Natural killer cell (primary cell): ENCODE measurements around the gene ITGA2. TPM values are rescaled to one million over a fixed set of nuclear protein-coding genes. Genes with fewer than 3 reads are reported as not detected.

Experiments
- ATAC-seq, 3 donors: fragments of 150-1000 bp in 2 of 3; fragments of 200-7000 bp in 1 of 3; cut with Tn5 transposase; 1 replicate in 1 of 3; 2 replicates in 2 of 3; pipeline ENCODE4 v1.10.0; 2021; ENCODE audit warnings: mild to moderate bottlenecking in 2 of 3, moderate library complexity in 2 of 3
- DNase-seq, 2 donors: peaks; one replicate each; pipeline versions ENCODE4 v3.0.0 to v3.0.0-alpha.2; 2013 to 2021; ENCODE audit warnings: mixed read lengths in 1 of 2
- H3K27ac ChIP-seq: one replicate; pipeline ENCODE4 v1.5.1; 2013; ENCODE audit warnings: mild to moderate bottlenecking, low read length
- H3K27me3 ChIP-seq: one replicate; pipeline ENCODE4 v1.6.1; 2013; ENCODE audit warnings: low read length; ENCODE audit not compliant: control insufficient read depth, insufficient read depth
- H3K36me3 ChIP-seq: one replicate; pipeline ENCODE4 v1.6.1; 2013; ENCODE audit warnings: low read length; ENCODE audit not compliant: control insufficient read depth, insufficient read depth
- H3K4me1 ChIP-seq: one replicate; pipeline ENCODE4 v1.6.1; 2013; ENCODE audit warnings: low read length; ENCODE audit not compliant: control insufficient read depth, insufficient read depth
- H3K4me3 ChIP-seq: one replicate; pipeline ENCODE4 v1.5.1; 2013; ENCODE audit warnings: low read length
- H3K9me3 ChIP-seq: one replicate; pipeline ENCODE4 v1.6.1; 2013; ENCODE audit warnings: low read length; ENCODE audit not compliant: control insufficient read depth, insufficient read depth
- H3K27ac Mint-ChIP-seq, 2 donors: one replicate each; pipeline ENCODE4 v1.8.0; 2022; ENCODE audit warnings: mild to moderate bottlenecking in 2 of 2, mixed read lengths in 2 of 2, moderate library complexity in 1 of 2
- H3K27me3 Mint-ChIP-seq, 2 donors: one replicate each; pipeline ENCODE4 v1.8.0; 2022; ENCODE audit warnings: low read depth in 2 of 2, mixed read lengths in 2 of 2
- H3K36me3 Mint-ChIP-seq: one replicate; pipeline ENCODE4 v1.8.0; 2022; ENCODE audit warnings: mixed read lengths
- H3K4me1 Mint-ChIP-seq, 2 donors: one replicate each; pipeline ENCODE4 v1.8.0; 2022; ENCODE audit warnings: mixed read lengths in 2 of 2
- H3K4me3 Mint-ChIP-seq: one replicate; pipeline ENCODE4 v1.8.0; 2022; ENCODE audit warnings: mild to moderate bottlenecking, moderate library complexity, mixed read lengths
- H3K9me3 Mint-ChIP-seq, 2 donors: one replicate each; pipeline ENCODE4 v1.8.0; 2022; ENCODE audit warnings: mixed read lengths in 2 of 2
- WGBS: methylation state at CpG from one replicate; pipeline ENCODE4 v1.1.7; 2013; ENCODE audit warnings: missing lambda C conversion rate; ENCODE audit not compliant: insufficient coverage; 5-methylcytosine and 5-hydroxymethylcytosine counted together
- intact Hi-C: fragments of 100-400 bp; cut with micrococcal nuclease; formaldehyde crosslinking; loops from one replicate; pipeline ENCODE4 v1.14.2; 2022
- total RNA-seq, 4 donors: library from RNA; stranded (reverse); fragments of 120-200 nt in 1 of 4; gene quantifications; one replicate each; pipeline versions ENCODE4 v1.2.3 to v1.2.4, GENCODE V29; 2013 to 2022
- TF ChIP-seq, protein P1 (sequence below): fragments of 200-600 bp; IDR thresholded peaks from one replicate; pipeline ENCODE4 v1.8.0; 2022; ENCODE audit warnings: antibody characterized with exemption

Gene ITGA2
- total RNA-seq, 3 donors from 2014 or later (not counting 1 experiment from before 2014, with no cell fraction given), result 0.11 to 0.26 (median 0.20) TPM

DNA sequence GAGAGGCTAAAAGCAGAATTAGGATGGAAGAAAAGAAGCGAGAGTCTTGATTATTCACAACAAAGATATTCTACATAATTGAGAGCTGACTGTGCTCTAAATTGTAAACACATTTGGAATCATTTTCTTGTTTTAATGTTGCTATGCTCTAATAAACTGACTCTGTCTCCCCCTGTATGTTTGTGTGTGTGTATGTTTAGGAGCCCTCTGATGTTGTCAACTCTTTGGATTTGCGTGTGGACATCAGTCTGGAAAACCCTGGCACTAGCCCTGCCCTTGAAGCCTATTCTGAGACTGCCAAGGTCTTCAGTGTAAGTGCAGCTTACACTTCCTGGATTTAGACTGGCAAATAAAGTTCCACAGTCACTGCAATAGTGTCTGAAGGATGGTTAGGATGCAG is 82.6 kb downstream of the ITGA2 start:
- no peak overlapping the region for H3K27ac ChIP-seq
- TF ChIP-seq, protein P1, sequence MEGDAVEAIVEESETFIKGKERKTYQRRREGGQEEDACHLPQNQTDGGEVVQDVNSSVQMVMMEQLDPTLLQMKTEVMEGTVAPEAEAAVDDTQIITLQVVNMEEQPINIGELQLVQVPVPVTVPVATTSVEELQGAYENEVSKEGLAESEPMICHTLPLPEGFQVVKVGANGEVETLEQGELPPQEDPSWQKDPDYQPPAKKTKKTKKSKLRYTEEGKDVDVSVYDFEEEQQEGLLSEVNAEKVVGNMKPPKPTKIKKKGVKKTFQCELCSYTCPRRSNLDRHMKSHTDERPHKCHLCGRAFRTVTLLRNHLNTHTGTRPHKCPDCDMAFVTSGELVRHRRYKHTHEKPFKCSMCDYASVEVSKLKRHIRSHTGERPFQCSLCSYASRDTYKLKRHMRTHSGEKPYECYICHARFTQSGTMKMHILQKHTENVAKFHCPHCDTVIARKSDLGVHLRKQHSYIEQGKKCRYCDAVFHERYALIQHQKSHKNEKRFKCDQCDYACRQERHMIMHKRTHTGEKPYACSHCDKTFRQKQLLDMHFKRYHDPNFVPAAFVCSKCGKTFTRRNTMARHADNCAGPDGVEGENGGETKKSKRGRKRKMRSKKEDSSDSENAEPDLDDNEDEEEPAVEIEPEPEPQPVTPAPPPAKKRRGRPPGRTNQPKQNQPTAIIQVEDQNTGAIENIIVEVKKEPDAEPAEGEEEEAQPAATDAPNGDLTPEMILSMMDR, result no peak
- no peak overlapping the region for H3K4me3 ChIP-seq
- DNase-seq (no peak), ATAC-seq (no peak)
- 89% methylated on average over 1 of the region's 2 CpGs for WGBS
- H3K4me1 Mint-ChIP-seq, result no peaks in the 10 kb centered on the region
- H3K27me3 Mint-ChIP-seq, result peaks cover 0 to 3% of the 10 kb centered on the region in 2 donors
- intact Hi-C loops, result no loop called here
- H3K9me3 ChIP-seq, result no peaks in the 10 kb centered on the region
- no peak overlapping the region for H3K27ac Mint-ChIP-seq
- H3K27me3 ChIP-seq, result no peaks in the 10 kb centered on the region
- no peak overlapping the region for H3K4me3 Mint-ChIP-seq
- no peaks in the 10 kb centered on the region for H3K9me3 Mint-ChIP-seq
- H3K36me3 Mint-ChIP-seq, result no peaks in the 10 kb centered on the region
- no peaks in the 10 kb centered on the region for H3K36me3 ChIP-seq
- H3K4me1 ChIP-seq, result no peaks in the 10 kb centered on the region

GRCh38 chr5:53073348-53073747 is 84.2 kb downstream of the ITGA2 start:
- WGBS, result 84% methylated on average over 2 of the region's 2 CpGs
- TF ChIP-seq, protein P1, result no peak
- Mint-ChIP-seq H3K4me3 (no peak overlapping the region), H3K4me1 (no peaks in the 10 kb centered on the region), H3K9me3 (no peaks in the 10 kb centered on the region), H3K36me3 (no peaks in the 10 kb centered on the region), H3K27me3 (peaks cover 3 to 8% of the 10 kb centered on the region in 2 donors), H3K27ac (no peak overlapping the region)
- Histone ChIP-seq H3K27me3 (no peaks in the 10 kb centered on the region), H3K4me1 (no peaks in the 10 kb centered on the region), H3K36me3 (no peaks in the 10 kb centered on the region), H3K4me3 (no peak overlapping the region), H3K27ac (no peak overlapping the region), H3K9me3 (no peaks in the 10 kb centered on the region)
- no peak for ATAC-seq
- no peak for DNase-seq
- intact Hi-C loops, result no loop called here

GRCh38 chr5:53076014-53076583 is 86.9 kb downstream of the ITGA2 start:
- DNase-seq (no peak), ATAC-seq (no peak)
- Mint-ChIP-seq H3K4me3 (no peak overlapping the region), H3K27ac (no peak overlapping the region), H3K36me3 (no peaks in the 10 kb centered on the region), H3K9me3 (no peaks in the 10 kb centered on the region), H3K4me1 (no peaks in the 10 kb centered on the region), H3K27me3 (peaks cover 3 to 8% of the 10 kb centered on the region in 2 donors)
- intact Hi-C loops, result no loop called here
- H3K36me3 ChIP-seq, result no peaks in the 10 kb centered on the region
- no peaks in the 10 kb centered on the region for H3K4me1 ChIP-seq
- no peaks in the 10 kb centered on the region for H3K9me3 ChIP-seq
- H3K27ac ChIP-seq, result no peak overlapping the region
- H3K4me3 ChIP-seq, result no peak overlapping the region
- TF ChIP-seq, protein P1, result no peak
- 95% methylated on average over 2 of the region's 2 CpGs for WGBS
- H3K27me3 ChIP-seq, result no peaks in the 10 kb centered on the region

GRCh38 chr5:53080271-53080670 is 91.1 kb downstream of the ITGA2 start:
- Mint-ChIP-seq H3K9me3 (no peaks in the 10 kb centered on the region), H3K4me3 (no peak overlapping the region), H3K27ac (no peak overlapping the region), H3K36me3 (no peaks in the 10 kb centered on the region), H3K27me3 (peaks cover 4 to 16% of the 10 kb centered on the region in 2 donors), H3K4me1 (no peaks in the 10 kb centered on the region)
- WGBS, result 81% methylated on average over 4 of the region's 4 CpGs
- Histone ChIP-seq H3K4me3 (no peak overlapping the region), H3K36me3 (no peaks in the 10 kb centered on the region), H3K27me3 (no peaks in the 10 kb centered on the region), H3K9me3 (no peaks in the 10 kb centered on the region), H3K4me1 (no peaks in the 10 kb centered on the region), H3K27ac (no peak overlapping the region)
- DNase-seq (no peak), ATAC-seq (no peak)
- TF ChIP-seq, protein P1, result no peak
- intact Hi-C loops, result no loop called here
